Mesendoderm (in vitro differentiated cells): ENCODE data around the gene ZNF814.
A peak's percentile ranks its signal among the peaks of the same experiment; 100 is the strongest.
"Not testable (repeated sequence)": the region's sequence is repeated elsewhere in the genome, so short reads cannot be mapped to it uniquely, and the experiment has no call there.

Source experiments
- DNase-seq: peaks from one replicate; pipeline ENCODE4 v3.0.0; 2013
- H2AK5ac ChIP-seq: 2 replicates; pipeline ENCODE4 v1.6.1; 2013; ENCODE audit warnings: low read length, inconsistent platforms
- H2BK120ac ChIP-seq: 2 replicates; pipeline ENCODE4 v1.6.1; 2013; ENCODE audit warnings: low read depth, mild to moderate bottlenecking, low read length, moderate library complexity, mixed read lengths
- H2BK15ac ChIP-seq: replicated peaks from 2 replicates; pipeline ENCODE4 v1.6.1; 2013; ENCODE audit warnings: low read depth, mild to moderate bottlenecking, moderate library complexity
- H2BK5ac ChIP-seq: 2 replicates; pipeline ENCODE4 v1.6.1; 2013; ENCODE audit warnings: low read length, inconsistent platforms
- H3K18ac ChIP-seq: 2 replicates; pipeline ENCODE4 v1.6.1; 2013; ENCODE audit warnings: mild to moderate bottlenecking, low read length, mixed read lengths
- H3K23ac ChIP-seq: one replicate; pipeline ENCODE4 v1.6.1; 2013; ENCODE audit warnings: low read length
- H3K27ac ChIP-seq: 2 replicates; pipeline ENCODE4 v1.5.1; 2013; ENCODE audit warnings: low read depth, mild to moderate bottlenecking, inconsistent platforms, low read length, moderate library complexity
- H3K27me3 ChIP-seq: 2 replicates; pipeline ENCODE4 v1.6.1; 2013; ENCODE audit warnings: low read length, control low read depth, mild to moderate bottlenecking, inconsistent platforms; ENCODE audit not compliant: insufficient read depth, poor library complexity
- H3K36me3 ChIP-seq: 2 replicates; pipeline ENCODE4 v1.6.1; 2013; ENCODE audit warnings: low read length, inconsistent platforms; ENCODE audit not compliant: control insufficient read depth, insufficient read depth
- H3K4ac ChIP-seq: one replicate; pipeline ENCODE4 v1.6.1; 2013; ENCODE audit warnings: low read depth, mild to moderate bottlenecking, low read length, moderate library complexity
- H3K4me1 ChIP-seq: 2 replicates; pipeline ENCODE4 v1.6.1; 2013; ENCODE audit warnings: low read depth, low read length, inconsistent platforms; ENCODE audit not compliant: control insufficient read depth
- H3K4me2 ChIP-seq: 2 replicates; pipeline ENCODE4 v1.6.1; 2013; ENCODE audit warnings: low read length
- H3K4me3 ChIP-seq: 2 replicates; pipeline ENCODE4 v1.5.1; 2013; ENCODE audit warnings: mild to moderate bottlenecking, low read length
- H3K56ac ChIP-seq: one replicate; pipeline ENCODE4 v1.6.1; 2013; ENCODE audit warnings: low read length
- H3K79me1 ChIP-seq: 2 replicates; pipeline ENCODE4 v1.6.1; 2013; ENCODE audit warnings: low read length, inconsistent platforms
- H3K79me2 ChIP-seq: 2 replicates; pipeline ENCODE4 v1.6.1; 2013; ENCODE audit warnings: mild to moderate bottlenecking, low read length; ENCODE audit not compliant: control insufficient read depth, insufficient read depth
- H3K9ac ChIP-seq: 2 replicates; pipeline ENCODE4 v1.6.1; 2013; ENCODE audit warnings: low read length, inconsistent platforms
- H4K5ac ChIP-seq: one replicate; pipeline ENCODE4 v1.6.1; 2013; ENCODE audit warnings: low read length
- H4K8ac ChIP-seq: one replicate; pipeline ENCODE4 v1.6.1; 2013; ENCODE audit warnings: low read depth, mild to moderate bottlenecking, control low read depth, low read length, moderate library complexity
- WGBS: extraction: QIAGEN DNeasy Blood & Tissue Kit; methylation state at CpG from one replicate; pipeline ENCODE4 v1.1.7; 2013; ENCODE audit warnings: low lambda C conversion rate, missing lambda C conversion rate; ENCODE audit not compliant: insufficient coverage; ENCODE audit errors: extremely low coverage; 5-methylcytosine and 5-hydroxymethylcytosine counted together

Gene ZNF814

GRCh38 chr19:57851812-57852603 lies 36.8 kb downstream of the ZNF814 start:
- not testable (repeated sequence) for H3K36me3 ChIP-seq, H3K4ac ChIP-seq, H3K27me3 ChIP-seq, H2AK5ac ChIP-seq, DNase-seq, H4K5ac ChIP-seq, H2BK5ac ChIP-seq, H3K27ac ChIP-seq, H3K9ac ChIP-seq, H3K4me3 ChIP-seq, H3K4me2 ChIP-seq, H3K4me1 ChIP-seq, H3K79me1 ChIP-seq, H3K56ac ChIP-seq, H2BK120ac ChIP-seq, H2BK15ac ChIP-seq, H4K8ac ChIP-seq, H3K23ac ChIP-seq, H3K18ac ChIP-seq
- no CpG with 5 or more reads among the region's 6 CpGs for WGBS
- H3K79me2 ChIP-seq = peaks cover 25% of the 10 kb centered on the region

DNA sequence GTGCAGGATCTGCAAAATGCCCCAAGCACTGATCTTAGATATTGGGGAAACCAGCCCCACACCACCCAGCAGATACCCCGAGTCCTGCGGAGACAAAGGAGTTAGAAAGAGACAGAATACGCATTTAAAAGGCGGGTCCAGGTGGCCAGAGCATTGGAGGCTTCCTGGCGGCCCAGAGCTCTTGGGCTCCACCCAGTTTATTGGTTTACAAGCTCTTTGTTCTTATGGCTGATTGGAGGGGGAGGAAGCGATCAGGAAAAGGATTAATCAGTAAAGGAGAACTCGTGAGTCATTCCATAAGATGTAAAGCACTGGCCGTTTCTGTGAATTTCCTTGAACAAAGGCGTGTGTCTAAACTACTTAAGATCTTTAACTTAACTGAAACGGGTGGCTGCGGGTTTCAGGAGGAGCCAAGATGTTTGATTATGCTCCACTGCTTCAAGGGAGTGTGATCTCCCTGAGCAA lies 38.3 kb downstream of the ZNF814 start:
- no peak overlapping the region for H2AK5ac ChIP-seq
- peak; percentile 80 for DNase-seq
- H2BK5ac ChIP-seq = no peak overlapping the region
- no peak overlapping the region for H2BK15ac ChIP-seq
- peak overlapping the region; percentile 48 for H3K9ac ChIP-seq
- H3K23ac ChIP-seq = no peak overlapping the region
- H3K4ac ChIP-seq = no peak overlapping the region
- H3K27me3 ChIP-seq = no peaks in the 10 kb centered on the region
- no peak overlapping the region for H4K8ac ChIP-seq
- H3K79me2 ChIP-seq = peaks cover 26% of the 10 kb centered on the region
- H2BK120ac ChIP-seq = no peak overlapping the region
- peaks cover 9% of the 10 kb centered on the region for H3K79me1 ChIP-seq
- H3K4me2 ChIP-seq = peak overlapping the region; percentile 2
- WGBS = no CpG with 5 or more reads among the region's 11 CpGs
- H3K56ac ChIP-seq = peak overlapping the region; percentile 80
- H3K27ac ChIP-seq = peak overlapping the region; percentile 59
- peak overlapping the region; percentile 21 for H3K4me3 ChIP-seq
- peak overlapping the region; percentile 35 for H3K18ac ChIP-seq
- H3K4me1 ChIP-seq = no peaks in the 10 kb centered on the region
- no peak overlapping the region for H4K5ac ChIP-seq
- no peaks in the 10 kb centered on the region for H3K36me3 ChIP-seq

- Histone ChIP-seq H3K18ac (peak within 1 kb of the TSS; percentile 35), H3K56ac (peak within 1 kb of the TSS; percentile 80), H3K9ac (peak within 1 kb of the TSS; percentile 48), H3K4me2 (peak within 1 kb of the TSS; percentile 2), H3K4me3 (peak within 1 kb of the TSS; percentile 21), H3K27ac (peak within 1 kb of the TSS; percentile 59), H3K79me2 (peaks cover 31% of the 10 kb centered on the region), H3K79me1 (peaks cover 10% of the 10 kb centered on the region)
- H3K4me1 ChIP-seq, H3K4ac ChIP-seq, H3K27me3 ChIP-seq, H2BK15ac ChIP-seq, H2BK120ac ChIP-seq, H3K23ac ChIP-seq, H4K8ac ChIP-seq, H2BK5ac ChIP-seq, H2AK5ac ChIP-seq, H3K36me3 ChIP-seq, H4K5ac ChIP-seq: not testable (repeated sequence)
- DNase-seq = peak; percentile 95
- no CpG with 5 or more reads among the region's 42 CpGs for WGBS
Observed at GRCh38 chr19:57849666-57850473, 39.0 kb downstream of the ZNF814 start, which contains the start of gene ZNF587. ZNF587 (plus strand) TSS chr19:57849859; CDS start chr19:57850039, 180 bp downstream.

GRCh38 chr19:57849162-57849665 lies 39.6 kb downstream of the ZNF814 start:
- peak; percentile 68 for DNase-seq
- H3K56ac ChIP-seq = not testable (repeated sequence)

DNA sequence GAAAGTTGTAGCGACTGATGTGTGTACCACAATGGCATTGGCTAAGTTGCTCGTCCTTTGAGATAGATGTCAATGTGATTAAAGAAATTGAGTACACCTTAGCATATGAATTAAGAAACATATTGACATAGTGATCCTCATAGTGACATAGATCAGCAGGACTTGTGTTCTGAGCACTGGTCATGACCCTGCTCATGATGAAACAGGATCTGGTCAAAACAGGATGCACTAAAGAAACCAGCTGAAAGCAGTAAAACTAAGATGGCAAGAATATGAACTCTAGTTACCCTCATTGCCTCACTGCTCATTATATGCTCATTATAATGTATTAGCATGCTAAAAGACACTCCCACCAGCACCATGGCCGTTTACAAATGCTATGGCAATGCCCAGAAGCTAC lies 41.7 kb downstream of the ZNF814 start:
- not testable (repeated sequence) for H3K23ac ChIP-seq, H3K4ac ChIP-seq, H3K27ac ChIP-seq, H3K36me3 ChIP-seq, H3K4me3 ChIP-seq, H3K9ac ChIP-seq, H3K56ac ChIP-seq, H3K18ac ChIP-seq, DNase-seq, H3K4me2 ChIP-seq, H2AK5ac ChIP-seq, H2BK120ac ChIP-seq, H2BK5ac ChIP-seq, H3K4me1 ChIP-seq, H2BK15ac ChIP-seq, H3K27me3 ChIP-seq, H4K5ac ChIP-seq, H4K8ac ChIP-seq
- no CpG with 5 or more reads among the region's 3 CpGs for WGBS
- Histone ChIP-seq H3K79me1 (peaks cover 15% of the 10 kb centered on the region), H3K79me2 (peaks cover 43% of the 10 kb centered on the region)

More at GRCh38 chr19:57849162-57849665, 39.6 kb downstream of the ZNF814 start:
- not testable (repeated sequence) for H3K18ac ChIP-seq, H3K27me3 ChIP-seq, H4K5ac ChIP-seq, H2BK15ac ChIP-seq, H2BK120ac ChIP-seq, H3K9ac ChIP-seq, H3K36me3 ChIP-seq, H3K4me1 ChIP-seq, H3K27ac ChIP-seq, H3K4me3 ChIP-seq, H2AK5ac ChIP-seq, H3K4ac ChIP-seq, H4K8ac ChIP-seq, H3K4me2 ChIP-seq, H3K23ac ChIP-seq, H2BK5ac ChIP-seq
- Histone ChIP-seq H3K79me2 (peaks cover 36% of the 10 kb centered on the region), H3K79me1 (peaks cover 13% of the 10 kb centered on the region)
- no CpG with 5 or more reads among the region's 2 CpGs for WGBS
